HG03097 (cell line): ENCODE measurements around the gene CNDP2.
"Not testable (repeated sequence)": the region's sequence is repeated elsewhere in the genome, so short reads cannot be mapped to it uniquely, and the experiment has no call there.

Experiments used
- ATAC-seq: cut with Tn5 transposase; IDR thresholded peaks from one replicate; pipeline ENCODE4 v1.9.1; 2021; ENCODE audit not compliant: unreplicated experiment, low FRiP score

CNDP2 gene

DNA sequence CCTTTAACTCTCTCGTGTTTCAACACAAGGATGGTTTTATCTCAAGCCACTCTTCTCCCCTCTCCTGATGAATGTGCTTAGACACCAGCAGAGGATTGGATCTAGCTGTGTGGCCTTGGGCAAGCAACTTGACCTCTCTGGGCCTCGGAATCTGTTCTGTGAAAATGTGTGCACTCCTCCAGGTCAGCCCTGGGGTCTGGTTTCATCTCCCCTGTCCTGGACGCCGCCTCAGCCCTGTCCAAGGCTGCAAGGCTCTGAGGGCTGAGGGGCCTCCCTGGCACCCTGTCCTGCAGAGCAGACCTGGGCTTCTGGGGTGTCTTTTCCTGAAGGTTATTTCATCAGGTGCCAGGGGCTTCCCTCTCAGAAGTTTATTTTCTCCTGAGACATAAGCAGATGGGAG lies 66.6 kb downstream of the CNDP2 start:
- no peak for ATAC-seq

DNA sequence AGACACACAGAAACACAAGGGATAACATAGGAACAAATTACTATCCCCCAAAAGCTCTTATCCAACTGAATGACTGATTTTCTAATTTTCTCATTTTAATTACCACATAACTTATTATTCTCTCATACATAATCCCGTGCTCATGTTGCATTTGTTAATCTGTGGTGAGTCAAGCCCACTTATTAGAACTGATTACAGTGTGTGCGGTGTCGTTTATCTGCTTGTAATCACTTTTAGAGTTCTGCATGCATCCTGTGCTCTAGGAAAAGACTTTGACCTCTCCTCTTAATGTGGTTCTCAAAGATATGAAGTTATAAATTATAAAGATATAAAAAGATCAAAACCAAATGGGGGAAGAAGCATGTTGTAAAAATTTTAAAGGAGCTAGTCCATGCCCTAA lies 67.8 kb downstream of the CNDP2 start:
- ATAC-seq: no peak

DNA sequence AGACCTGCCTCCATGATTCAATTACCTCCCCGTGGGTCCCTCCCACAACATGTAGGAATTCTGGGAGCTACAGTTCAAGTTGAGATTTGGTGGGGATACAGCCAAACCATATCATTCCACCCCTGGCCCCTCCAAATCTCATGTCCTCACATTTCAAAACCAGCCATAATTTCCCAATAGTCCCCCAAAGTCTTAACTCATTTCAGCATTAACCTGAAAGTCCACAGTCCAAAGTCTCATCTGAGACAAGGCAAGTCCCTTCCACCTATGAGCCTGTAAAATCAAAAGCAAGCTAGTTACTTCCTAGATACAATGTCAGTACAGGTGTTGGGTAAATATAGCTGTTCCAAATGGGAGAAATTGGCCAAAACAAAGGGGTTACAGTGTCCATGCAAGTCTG lies 69.0 kb downstream of the CNDP2 start:
- ATAC-seq: not testable (repeated sequence)

DNA sequence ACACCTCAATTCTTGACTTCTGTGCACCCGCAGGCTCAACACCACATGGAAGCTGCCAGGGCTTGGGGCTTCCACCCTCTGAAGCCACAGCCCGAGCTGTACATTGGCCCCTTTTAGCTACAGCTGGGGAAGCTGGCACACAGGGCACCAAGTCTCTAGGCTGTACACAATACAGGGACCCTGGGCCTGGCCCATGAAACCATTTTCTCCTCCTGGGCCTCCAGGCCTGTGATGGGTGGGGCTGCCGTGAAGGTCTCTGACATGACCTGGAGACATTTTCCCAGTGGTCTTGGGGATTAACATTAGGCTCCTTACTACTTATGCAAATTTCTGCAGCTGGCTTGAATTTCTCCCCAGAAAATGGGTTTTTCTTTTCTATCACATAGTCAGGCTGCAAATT lies 69.8 kb downstream of the CNDP2 start:
- not testable (repeated sequence) for ATAC-seq

DNA sequence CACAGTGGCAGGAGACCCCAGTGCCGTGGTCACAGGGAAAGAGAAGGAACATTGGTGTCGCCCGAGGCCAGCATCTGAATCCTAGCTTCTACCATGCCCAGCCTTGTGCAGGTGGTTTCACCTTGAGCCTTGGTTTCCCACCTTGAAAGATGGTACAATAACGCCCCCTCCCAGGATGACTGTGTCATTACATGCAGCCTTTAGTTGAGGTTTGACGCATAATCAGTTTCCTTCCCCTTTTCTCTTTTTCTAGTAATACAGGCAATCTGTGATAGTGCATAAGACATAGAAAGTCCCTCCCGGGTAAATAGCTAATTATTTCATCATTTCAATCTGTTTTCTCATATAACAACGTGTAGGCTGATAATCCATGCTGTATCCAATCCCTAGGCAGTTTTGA lies 71.7 kb downstream of the CNDP2 start:
- ATAC-seq: no peak

DNA sequence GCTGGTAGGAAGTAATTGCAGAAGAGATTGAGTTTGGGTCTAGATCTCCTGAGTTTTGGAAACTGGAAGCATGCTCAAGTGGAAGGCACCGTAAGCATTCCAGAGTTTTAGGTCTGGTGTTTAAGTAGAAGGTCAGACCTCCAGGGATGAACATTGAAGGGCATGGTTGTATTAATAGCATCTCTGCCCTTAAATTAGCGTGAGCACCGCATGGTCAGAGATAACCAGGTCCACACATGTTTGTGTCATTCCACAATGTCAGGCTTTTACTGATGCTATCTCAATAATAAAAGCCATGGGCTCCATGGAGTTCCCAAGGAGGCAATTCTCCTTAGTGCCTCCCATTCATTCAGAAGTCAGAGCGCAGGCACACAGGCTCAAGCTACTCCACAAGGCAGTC lies 73.2 kb downstream of the CNDP2 start:
- ATAC-seq: no peak

DNA sequence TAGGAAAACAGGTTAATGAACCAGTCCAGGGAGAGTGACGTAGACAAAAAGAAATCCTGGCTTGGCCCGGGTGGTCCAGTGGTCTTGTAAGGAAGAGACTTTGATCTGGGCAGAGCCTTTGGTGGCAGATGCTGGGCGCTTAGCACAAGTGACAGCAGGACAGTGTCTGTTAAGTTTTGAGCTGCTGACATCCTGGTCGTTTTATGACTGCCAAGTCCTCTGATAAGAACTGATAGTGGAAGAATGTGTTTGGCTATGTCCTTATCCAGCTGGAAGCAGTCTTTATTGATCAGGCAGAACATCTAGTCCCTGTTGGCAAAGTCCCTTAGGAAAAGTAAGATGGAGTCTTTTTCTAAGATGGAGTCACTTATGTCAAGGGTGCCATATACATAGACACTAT lies 74.1 kb downstream of the CNDP2 start:
- no peak for ATAC-seq

DNA sequence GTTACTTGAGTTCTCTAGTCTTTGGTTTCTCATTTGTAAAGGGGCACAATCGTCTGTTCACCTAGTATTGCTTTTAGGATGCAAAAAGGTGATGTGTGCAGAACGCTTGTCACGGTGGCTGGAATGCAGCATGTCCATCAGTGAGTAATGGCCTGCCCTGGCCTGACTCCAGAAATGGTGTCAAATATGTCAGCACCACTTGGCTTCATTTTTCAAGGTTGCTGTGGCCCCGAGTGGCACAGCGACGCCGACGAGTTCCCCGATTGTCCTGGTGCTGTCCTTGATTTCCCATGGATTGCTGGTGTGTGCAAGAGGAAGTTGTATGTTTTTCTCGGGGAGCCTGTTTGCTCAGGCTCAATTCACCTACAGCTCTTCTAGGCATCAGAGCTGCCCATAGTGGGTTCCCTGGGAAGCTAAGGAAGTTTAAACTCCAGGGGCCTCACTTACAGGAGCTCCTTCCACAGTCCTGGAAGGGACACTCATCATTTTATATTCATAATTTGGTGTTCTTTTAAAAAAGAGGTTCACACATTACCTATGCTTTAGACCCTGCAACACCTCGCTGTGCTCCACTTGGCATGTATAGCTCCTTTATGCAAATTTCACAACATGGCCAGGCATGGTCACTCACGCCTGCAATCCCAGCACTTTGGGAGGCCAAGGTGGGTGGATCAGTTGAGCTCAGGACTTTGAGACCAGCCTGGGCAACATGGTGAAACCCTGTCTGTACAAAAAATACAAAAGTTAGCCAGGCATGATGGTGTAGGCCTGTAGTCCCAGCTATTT lies 75.9 kb downstream of the CNDP2 start:
- no peak for ATAC-seq

DNA sequence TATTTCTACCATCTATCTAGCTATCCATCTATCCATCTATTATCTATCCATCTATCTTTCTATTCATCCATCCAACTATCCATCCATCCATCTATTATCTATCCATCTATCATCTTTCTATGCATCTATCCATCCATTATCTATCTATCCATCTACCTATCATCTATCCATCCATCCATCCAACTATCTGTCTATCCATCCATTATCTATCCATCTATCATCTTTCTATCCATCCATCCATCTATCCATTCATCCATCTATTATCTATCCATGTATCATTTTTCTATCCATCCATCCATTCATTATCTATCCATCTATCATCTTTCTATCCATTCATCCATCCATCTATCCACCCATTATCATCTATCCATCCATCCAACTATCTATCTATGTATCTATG lies 76.9 kb downstream of the CNDP2 start:
- no peak for ATAC-seq
